ENCODE results near the gene HTR7. TPM values are rescaled to one million over a fixed set of nuclear protein-coding genes. Genes with fewer than 3 reads are reported as not detected.

The HTR7 gene
- total RNA-seq, 2 donors from 2014 or later: 0.70 to 7.3 TPM

GRCh38 chr10:90845726-90846125 is 12.1 kb downstream of the HTR7 start:
- Mint-ChIP-seq H3K27me3 (ENCODE audit: insufficient read depth) (peaks cover 4% of the 10 kb centered on the region), H3K4me3 (no peak overlapping the region), H3K9me3 (peaks cover 14% of the 10 kb centered on the region), H3K36me3 (ENCODE audit: low read depth) (no peaks in the 10 kb centered on the region), H3K4me1 (no peaks in the 10 kb centered on the region), H3K27ac (no peak overlapping the region)
- no peak overlapping the region for H3K27ac ChIP-seq (ENCODE audit: low read depth, low read length)
- TF ChIP-seq CTCF (conservative IDR thresholded peaks at IDR 0.05): no peak
- DNase-seq: no peak
- no peak overlapping the region for H3K9ac ChIP-seq (ENCODE audit: extremely low read depth, low read length, poor library complexity, severe bottlenecking)
- 85 to 93% methylated on average over 2 to 3 of the region's 3 CpGs for WGBS, 2 experiments (ENCODE audit: insufficient coverage in 1 of 2, insufficient read length in 1 of 2)
- no peaks in the 10 kb centered on the region for H3K4me1 ChIP-seq (ENCODE audit: control insufficient read depth, insufficient read depth, low read length)
- H3K4me3 ChIP-seq (ENCODE audit: low read length): no peak overlapping the region
- H3K36me3 ChIP-seq (ENCODE audit: control insufficient read depth, insufficient read depth, low read length): no peaks in the 10 kb centered on the region
- peaks cover 16% of the 10 kb centered on the region for H3K9me3 ChIP-seq (ENCODE audit: control insufficient read depth, low read length)
- no peaks in the 10 kb centered on the region for H3K27me3 ChIP-seq (ENCODE audit: control insufficient read depth, insufficient read depth, low read length, poor library complexity, severe bottlenecking)

- no peak for DNase-seq
- no peaks in the 10 kb centered on the region for H3K36me3 Mint-ChIP-seq (ENCODE audit: low read depth)
- WGBS, 2 experiments (ENCODE audit: insufficient coverage in 1 of 2, insufficient read length in 1 of 2): 89% methylated on average over 1 of the region's 1 CpG; no CpG with 5 or more reads in 1 of the 2 experiments
These were observed 15.1 kb downstream of the HTR7 start for GRCh38 chr10:90842725-90843124.

GRCh38 chr10:90837486-90837885 is 20.4 kb downstream of the HTR7 start:
- TF ChIP-seq CTCF (conservative IDR thresholded peaks at IDR 0.05): no peak
- 91 to 93% methylated on average over 1 of the region's 1 CpG for WGBS, 2 experiments (ENCODE audit: insufficient coverage in 1 of 2, insufficient read length in 1 of 2)
- DNase-seq: no peak
- Mint-ChIP-seq H3K4me3 (no peak overlapping the region), H3K36me3 (ENCODE audit: low read depth) (no peaks in the 10 kb centered on the region), H3K27ac (no peak overlapping the region), H3K27me3 (ENCODE audit: insufficient read depth) (no peaks in the 10 kb centered on the region), H3K4me1 (no peaks in the 10 kb centered on the region), H3K9me3 (no peaks in the 10 kb centered on the region)
- Histone ChIP-seq H3K27ac (ENCODE audit: low read depth, low read length) (no peak overlapping the region), H3K36me3 (ENCODE audit: control insufficient read depth, insufficient read depth, low read length) (no peaks in the 10 kb centered on the region), H3K9me3 (ENCODE audit: control insufficient read depth, low read length) (no peaks in the 10 kb centered on the region), H3K4me3 (ENCODE audit: low read length) (no peak overlapping the region), H3K27me3 (ENCODE audit: control insufficient read depth, insufficient read depth, low read length, poor library complexity, severe bottlenecking) (no peaks in the 10 kb centered on the region), H3K4me1 (ENCODE audit: control insufficient read depth, insufficient read depth, low read length) (peaks cover 3% of the 10 kb centered on the region), H3K9ac (ENCODE audit: extremely low read depth, low read length, poor library complexity, severe bottlenecking) (no peak overlapping the region)

More at GRCh38 chr10:90842725-90843124, 15.1 kb downstream of the HTR7 start:
- no peaks in the 10 kb centered on the region for H3K27me3 ChIP-seq (ENCODE audit: control insufficient read depth, insufficient read depth, low read length, poor library complexity, severe bottlenecking)
- Mint-ChIP-seq H3K4me1 (no peaks in the 10 kb centered on the region), H3K27ac (no peak overlapping the region), H3K27me3 (ENCODE audit: insufficient read depth) (peaks cover 4% of the 10 kb centered on the region), H3K4me3 (no peak overlapping the region), H3K9me3 (no peaks in the 10 kb centered on the region)
- TF ChIP-seq CTCF (conservative IDR thresholded peaks at IDR 0.05): no peak
- no peak overlapping the region for H3K27ac ChIP-seq (ENCODE audit: low read depth, low read length)
- no peak overlapping the region for H3K9ac ChIP-seq (ENCODE audit: extremely low read depth, low read length, poor library complexity, severe bottlenecking)
- H3K9me3 ChIP-seq (ENCODE audit: control insufficient read depth, low read length): no peaks in the 10 kb centered on the region
- H3K4me3 ChIP-seq (ENCODE audit: low read length): no peak overlapping the region
- no peaks in the 10 kb centered on the region for H3K36me3 ChIP-seq (ENCODE audit: control insufficient read depth, insufficient read depth, low read length)
- peaks cover 3% of the 10 kb centered on the region for H3K4me1 ChIP-seq (ENCODE audit: control insufficient read depth, insufficient read depth, low read length)

All from endodermal cell (in vitro differentiated cells).